K562 (cell line): ENCODE data around the gene CDKN2C. TPM values are rescaled to one million over a fixed set of nuclear protein-coding genes. Genes with fewer than 3 reads are reported as not detected.

ENCODE experiments used
- ARID4B ChIP-seq: sonication (generic); formaldehyde crosslinking; IDR thresholded peaks from 2 replicates; pipeline ENCODE4 v1.8.0; 2022; ENCODE audit warnings: mild to moderate bottlenecking, missing genetic modification reagents
- BCLAF1 ChIP-seq, 2 experiments: fragments of 450-650 bp in 1 of 2; IDR thresholded peaks; 2 replicates each; pipeline ENCODE4 v1.6.1; 2011 to 2017; ENCODE audit warnings: low read depth in 2 of 2, antibody characterized with exemption in 1 of 2, borderline replicate concordance in 1 of 2, low read length in 1 of 2, mild to moderate bottlenecking in 1 of 2, mixed read lengths in 1 of 2; ENCODE audit not compliant: control insufficient read depth in 1 of 2
- CREB3L1 ChIP-seq: fragments of 450-650 bp; IDR thresholded peaks from 2 replicates; pipeline ENCODE4 v1.6.1; 2014; ENCODE audit warnings: low read depth, mild to moderate bottlenecking, moderate library complexity, borderline replicate concordance
- DEAF1 ChIP-seq: fragments of 450-650 bp; formaldehyde crosslinking; IDR thresholded peaks from 2 replicates; pipeline ENCODE4 v1.4.0; 2020; ENCODE audit warnings: mild to moderate bottlenecking, moderate library complexity
- ELK1 ChIP-seq: sonication (generic); formaldehyde crosslinking; IDR thresholded peaks from 2 replicates; pipeline ENCODE4 v1.8.1; 2022; ENCODE audit warnings: missing genetic modification reagents
- MYNN ChIP-seq, 2 experiments: sonication (generic); formaldehyde crosslinking in 1 of 2; IDR thresholded peaks; 2 replicates each; pipeline versions ENCODE4 v1.5.0 to v1.6.1; 2016 to 2020; ENCODE audit warnings: antibody characterized with exemption in 1 of 2, missing genetic modification reagents in 1 of 2
- TCF7 ChIP-seq: sonication (generic); IDR thresholded peaks from 2 replicates; pipeline ENCODE4 v1.6.1; 2016; ENCODE audit warnings: antibody characterized with exemption, borderline replicate concordance
- TFE3 ChIP-seq: fragments of 450-650 bp; formaldehyde crosslinking; IDR thresholded peaks from 2 replicates; pipeline ENCODE4 v1.4.0; 2020; ENCODE audit warnings: mild to moderate bottlenecking, mixed read lengths
- ZNF184 ChIP-seq: sonication (generic); formaldehyde crosslinking; IDR thresholded peaks from 2 replicates; pipeline ENCODE4 v1.5.0; 2020; ENCODE audit warnings: missing genetic modification reagents
- ZNF584 ChIP-seq: fragments of 200-800 bp; sonication (Bioruptor generic); IDR thresholded peaks from 2 replicates; pipeline ENCODE4 v1.6.1; 2016; ENCODE audit warnings: low read depth, mild to moderate bottlenecking, missing genetic modification characterization, missing compliant biosample characterization
- polyA plus RNA-seq, 8 experiments: library from polyadenylated mRNA; depleted of rRNA in 4 of 8; stranded (reverse) in 5 of 8; unstranded in 3 of 8; fragments of >200 nt; fragmentation: Nextera tagmentation in 2 of 8; fragmentation: Illumina TruSeq in 1 of 8; extraction: Ambion mirVana in 2 of 8; extraction: Trizol in 1 of 8; gene quantifications; 2 replicates each; pipeline versions ENCODE4 v1.2.1 to v1.2.3, GENCODE V29; 2011 to 2014; ENCODE audit warnings: inconsistent platforms in 1 of 8, missing spikeins in 1 of 8
- total RNA-seq, 7 experiments: library from RNA; depleted of rRNA in 6 of 7; stranded (reverse); fragments of >200 nt in 6 of 7; fragmentation: Illumina TruSeq in 2 of 7; extraction: Trizol in 2 of 7; gene quantifications; 2 replicates each; pipeline versions ENCODE4 v1.2.1 to v1.2.3, GENCODE V29; 2011 to 2021; ENCODE audit warnings: low replicate concordance in 1 of 7

The CDKN2C gene
- total and polyA plus RNA-seq, 9 of the 15 experiments (the other 6 are each of a cell fraction or from before 2014, with no cell fraction given) = 11.9 to 74.3 (median 45.9) TPM

- TF ChIP-seq BCLAF1 (IDR thresholded peaks at IDR 0.05; ENCODE audit: borderline replicate concordance in 1 of 2, control insufficient read depth in 1 of 2, low read depth in 2 of 2, low read length in 1 of 2) (peak in 1 of 2 experiments; percentile 37; a peak in 1 of 4 replicates), CREB3L1 (no peak; the same call in 1 of the 2 replicates), MYNN (IDR thresholded peaks at IDR 0.05) (no peak), MYNN (CRISPR knock-in tag; IDR thresholded peaks at IDR 0.05) (no peak), DEAF1 (no peak), TFE3 (CRISPR knock-in tag) (no peak; the same call in 1 of the 2 replicates), ZNF584 (CRISPR knock-in tag) (no peak), ZNF184 (CRISPR knock-in tag) (no peak), ARID4B (CRISPR knock-in tag) (peak; percentile 67), TCF7 (no peak), ELK1 (no peak)
These were observed at the start of gene CDKN2C (continued) for GRCh38 chr1:50969611-50970508.
